Colonic mucosa (tissue), 4 donors: ENCODE results near the gene PTGES3L. TPM values are rescaled to one million over a fixed set of nuclear protein-coding genes. Genes with fewer than 3 reads are reported as not detected.

Experiments
- DNase-seq: peaks from one replicate; pipeline ENCODE4 v3.0.0-alpha.2; 2020
- H3K27ac ChIP-seq: fragments of 200-600 bp; one replicate; pipeline ENCODE4 v1.8.0; 2021
- H3K27me3 ChIP-seq: fragments of 200-600 bp; one replicate; pipeline ENCODE4 v1.8.0; 2021
- H3K36me3 ChIP-seq: fragments of 200-600 bp; one replicate; pipeline ENCODE4 v1.8.0; 2021
- H3K4me1 ChIP-seq: fragments of 200-600 bp; one replicate; pipeline ENCODE4 v1.8.0; 2021; ENCODE audit warnings: mild to moderate bottlenecking
- H3K4me3 ChIP-seq: fragments of 200-600 bp; one replicate; pipeline ENCODE4 v1.8.0; 2021
- H3K9ac ChIP-seq, 2 donors: one replicate each; pipeline ENCODE4 v1.7.0; 2013; ENCODE audit warnings: control low read depth in 2 of 2, low read depth in 2 of 2, low read length in 2 of 2
- H3K9me3 ChIP-seq: fragments of 200-600 bp; one replicate; pipeline ENCODE4 v1.8.0; 2021
- CTCF ChIP-seq: fragments of 200-600 bp; IDR thresholded peaks from one replicate; pipeline ENCODE4 v1.8.0; 2022; ENCODE audit warnings: antibody characterized with exemption, mild to moderate bottlenecking
- intact Hi-C: fragments of 100-400 bp; cut with DNase I; formaldehyde crosslinking; loops from one replicate; pipeline ENCODE4 v1.14.1; 2022
- total RNA-seq, 2 donors: library from RNA; stranded (reverse); fragmentation: NEBNext Ultra II Directional in 1 of 2; extraction: Animal tissue kit (Norgen Biotek cat#: 25700) in 1 of 2; gene quantifications; one replicate each; pipeline ENCODE4 v1.2.1, GENCODE V29; 2021
- donor health status: healthy.
- donor health status: DM: no; HTN: no; CAD: no.
- donor health status: DM: no; HTN: no; CAD: no.

Gene PTGES3L
- total RNA-seq: 1 to 10 TPM; 1.5 to 2.4 TPM

- no peak for TF ChIP-seq CTCF
Observed at GRCh38 chr17:42979511-42980273, at the start of gene PTGES3L. Gene PTGES3L, minus strand, starts transcription at chr17:42980080. Its CDS starts 27 bp downstream, at chr17:42980053.

GRCh38 chr17:43028221-43028861, 48.5 kb upstream of the PTGES3L start:
- Histone ChIP-seq H3K4me1 (no peaks in the 10 kb centered on the region), H3K4me3 (no peak overlapping the region), H3K9ac (no peak overlapping the region), H3K27me3 (no peaks in the 10 kb centered on the region), H3K9me3 (no peaks in the 10 kb centered on the region), H3K27ac (no peak overlapping the region), H3K36me3 (no peaks in the 10 kb centered on the region)
- no peak for TF ChIP-seq CTCF
- intact Hi-C loops: loop anchor here (10.0 kb wide), 2 partner anchors 286 to 316 kb away; no protein-coding TSS in a partner anchor
- no peak for DNase-seq

More at GRCh38 chr17:42979511-42980273, at the start of gene PTGES3L:
- Histone ChIP-seq H3K27me3 (no peaks in the 10 kb centered on the region), H3K9me3 (no peaks in the 10 kb centered on the region), H3K4me1 (peaks cover 19% of the 10 kb centered on the region), H3K27ac (peak within 1 kb of the TSS; percentile 97), H3K4me3 (peak within 1 kb of the TSS; percentile 96), H3K9ac (peak within 1 kb of the TSS; percentile 86 to 88), H3K36me3 (no peaks in the 10 kb centered on the region)
- intact Hi-C loops: no loop called here
- peak; percentile 61 for DNase-seq

GRCh38 chr17:43027091-43028032, 47.5 kb upstream of the PTGES3L start:
- intact Hi-C loops: loop anchor here (10.0 kb wide), 2 partner anchors 287 to 317 kb away; no protein-coding TSS in a partner anchor
- H3K9ac ChIP-seq: no peak overlapping the region
- H3K27ac ChIP-seq: no peak overlapping the region
- DNase-seq: no peak
- H3K36me3 ChIP-seq: no peaks in the 10 kb centered on the region
- H3K4me1 ChIP-seq: no peaks in the 10 kb centered on the region
- no peaks in the 10 kb centered on the region for H3K27me3 ChIP-seq
- TF ChIP-seq CTCF: no peak
- no peak overlapping the region for H3K4me3 ChIP-seq
- no peaks in the 10 kb centered on the region for H3K9me3 ChIP-seq

- intact Hi-C loops: loop anchor here (10.0 kb wide), 2 partner anchors 288 to 318 kb away; no protein-coding TSS in a partner anchor
- H3K36me3 ChIP-seq: no peaks in the 10 kb centered on the region
- H3K27ac ChIP-seq: no peak overlapping the region
- no peaks in the 10 kb centered on the region for H3K9me3 ChIP-seq
- H3K4me1 ChIP-seq: no peaks in the 10 kb centered on the region
- TF ChIP-seq CTCF: no peak
- H3K4me3 ChIP-seq: no peak overlapping the region
- no peak for DNase-seq
- H3K9ac ChIP-seq: no peak overlapping the region
- H3K27me3 ChIP-seq: no peaks in the 10 kb centered on the region
Observed at GRCh38 chr17:43026595-43026994, 46.7 kb upstream of the PTGES3L start.
